Raji (cell line): ENCODE results near the gene CD47.

ENCODE experiments used
- POLR2A ChIP-seq: IDR thresholded peaks from 2 replicates; pipeline ENCODE4 v1.6.1; 2011; ENCODE audit warnings: low read depth, low read length, control low read depth; ENCODE audit not compliant: insufficient read depth

CD47 gene

GRCh38 chr3:108089579-108089978 is 1.3 kb downstream of the CD47 start:
- no peak for TF ChIP-seq POLR2A

- no peak for TF ChIP-seq POLR2A
Measured at GRCh38 chr3:108088697-108089096, 2.1 kb downstream of the CD47 start.

DNA sequence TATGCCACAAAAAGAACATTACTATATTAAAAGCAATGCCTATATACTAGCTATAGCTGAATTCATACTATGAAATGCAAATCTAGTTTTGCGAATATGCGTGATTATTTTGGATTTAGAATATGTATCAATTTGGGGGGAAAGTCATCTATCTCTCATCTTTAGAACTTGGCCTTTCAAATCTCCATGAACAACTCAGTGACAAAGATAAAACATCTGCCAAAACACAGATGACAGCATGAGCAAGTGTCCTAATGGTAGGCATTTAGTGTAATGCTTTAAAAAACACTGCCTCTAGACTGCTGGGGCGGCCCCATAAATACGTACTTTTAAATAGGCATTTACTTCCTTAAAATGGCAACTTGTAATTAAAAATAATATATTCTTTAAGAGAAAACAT is 2.7 kb downstream of the CD47 start:
- no peak for TF ChIP-seq POLR2A

DNA sequence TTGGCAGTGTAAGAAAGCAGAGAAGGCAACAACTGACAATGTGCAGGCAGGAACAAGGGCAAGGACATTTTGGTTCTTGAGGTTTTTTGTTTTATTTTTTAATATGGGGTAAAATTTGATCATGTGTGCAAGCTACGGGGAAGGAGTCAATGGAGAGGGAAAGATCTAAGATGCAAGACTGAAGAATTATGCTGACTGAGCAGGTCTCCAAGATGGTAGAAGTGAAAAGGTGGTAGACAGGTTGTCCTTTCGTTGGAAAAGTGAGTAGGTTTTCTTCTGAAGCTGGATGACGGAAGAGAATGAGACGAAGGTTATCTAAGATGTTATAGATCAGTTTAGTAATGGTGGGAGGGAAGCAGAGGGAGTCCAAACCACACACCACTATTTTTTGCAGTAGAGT is 4.2 kb downstream of the CD47 start:
- TF ChIP-seq POLR2A, result no peak

- no peak for TF ChIP-seq POLR2A
Measured at GRCh38 chr3:108085810-108086350, 5.0 kb downstream of the CD47 start.

DNA sequence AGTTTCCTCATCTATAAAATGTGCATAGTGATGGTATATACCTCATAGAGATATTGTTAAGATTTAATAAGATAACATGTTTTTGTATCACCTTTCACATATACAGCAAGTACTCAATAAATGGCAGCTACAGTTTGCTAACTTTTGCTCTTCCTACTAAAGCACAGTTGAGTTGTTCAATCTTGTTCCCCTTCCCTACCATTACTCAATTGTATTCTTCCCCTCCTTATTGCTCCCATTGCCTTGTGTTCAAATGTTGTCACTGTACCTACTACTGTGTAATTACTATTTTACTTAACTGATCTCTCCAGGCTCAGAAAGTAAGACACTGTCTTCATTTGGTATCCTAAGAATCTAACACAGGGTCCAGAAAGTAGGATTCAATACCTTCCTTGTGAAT is 5.5 kb downstream of the CD47 start:
- TF ChIP-seq POLR2A, result no peak

- no peak for TF ChIP-seq POLR2A
Measured at GRCh38 chr3:108079877-108080276, 11.0 kb downstream of the CD47 start.

- no peak for TF ChIP-seq POLR2A
Measured at GRCh38 chr3:108079043-108079442, 11.8 kb downstream of the CD47 start.

DNA sequence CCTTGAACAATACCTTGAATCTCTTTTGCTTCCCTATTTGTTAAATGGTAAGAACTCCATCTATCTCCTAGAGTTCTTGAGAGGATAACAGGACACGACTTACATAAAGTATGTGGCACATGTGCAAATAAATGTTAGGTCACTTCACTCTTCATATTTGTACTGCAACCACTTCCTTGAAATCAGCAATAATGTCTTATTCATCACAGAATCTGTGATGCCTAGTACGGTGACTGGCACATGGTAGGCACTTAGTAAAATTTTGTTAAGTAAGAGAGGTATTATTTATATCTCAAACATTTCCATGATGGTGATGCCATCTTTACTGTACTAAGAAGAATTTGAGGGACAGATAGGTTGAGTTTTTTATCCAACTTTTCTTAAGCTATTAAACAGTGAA is 14.3 kb downstream of the CD47 start:
- no peak for TF ChIP-seq POLR2A

- TF ChIP-seq POLR2A, result no peak
Measured at GRCh38 chr3:108073764-108074431, 16.9 kb downstream of the CD47 start.

DNA sequence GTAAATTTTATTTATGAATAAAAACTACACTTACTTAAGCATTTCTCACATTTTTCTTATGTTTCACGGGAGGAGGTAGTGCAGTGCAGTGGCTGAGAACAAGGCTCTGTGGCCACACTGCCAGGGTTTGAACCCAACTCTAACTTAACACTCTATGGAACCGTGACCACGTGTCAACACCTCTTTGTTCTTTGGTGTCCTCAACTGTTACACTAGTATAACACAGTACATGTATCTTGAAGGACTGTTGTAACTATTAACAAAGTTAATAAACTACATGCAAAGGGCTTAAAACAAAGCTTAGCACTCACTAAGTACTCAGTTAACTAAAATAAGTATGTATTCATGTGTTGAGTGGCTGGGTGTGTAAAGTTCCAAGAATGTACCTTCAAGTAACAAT is 19.5 kb downstream of the CD47 start:
- TF ChIP-seq POLR2A, result no peak

DNA sequence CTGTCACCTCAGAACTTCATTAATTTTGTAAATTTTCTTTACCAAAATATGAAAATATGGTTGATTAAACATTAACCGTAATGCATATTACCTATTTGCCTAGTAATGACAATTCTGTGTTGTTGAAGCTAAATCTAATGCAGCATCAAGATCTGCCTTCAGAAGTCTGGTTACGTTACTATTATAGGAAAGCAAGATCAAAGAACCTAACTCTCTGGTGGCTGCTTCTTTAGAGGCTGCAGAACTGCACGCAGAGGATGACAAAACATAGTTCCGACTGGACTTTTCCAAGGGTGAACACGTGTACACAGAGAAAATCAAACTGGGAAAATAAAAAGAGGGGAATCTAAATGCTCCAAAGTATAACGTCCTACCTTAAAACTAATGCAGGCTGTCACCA is 20.5 kb downstream of the CD47 start:
- TF ChIP-seq POLR2A, result no peak

DNA sequence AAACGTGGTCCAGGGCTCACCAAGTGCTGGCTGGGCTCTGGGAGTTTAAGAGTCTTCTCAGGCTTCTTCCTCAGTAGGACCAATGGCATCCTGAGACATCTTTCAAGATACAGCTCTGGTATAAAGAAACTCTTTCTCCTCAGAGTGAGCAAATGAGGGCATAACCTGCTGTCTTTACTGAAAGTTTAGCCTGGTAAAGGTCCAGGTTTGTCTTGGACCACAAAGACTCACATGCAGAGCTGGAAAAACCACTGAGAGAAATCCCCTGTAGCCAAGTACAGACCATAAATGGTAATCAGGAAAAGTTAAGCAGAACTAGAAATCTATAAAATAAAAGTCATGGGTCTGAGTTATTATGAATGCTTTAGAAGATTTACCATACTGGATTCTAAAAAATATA is 23.1 kb downstream of the CD47 start:
- TF ChIP-seq POLR2A, result no peak

DNA sequence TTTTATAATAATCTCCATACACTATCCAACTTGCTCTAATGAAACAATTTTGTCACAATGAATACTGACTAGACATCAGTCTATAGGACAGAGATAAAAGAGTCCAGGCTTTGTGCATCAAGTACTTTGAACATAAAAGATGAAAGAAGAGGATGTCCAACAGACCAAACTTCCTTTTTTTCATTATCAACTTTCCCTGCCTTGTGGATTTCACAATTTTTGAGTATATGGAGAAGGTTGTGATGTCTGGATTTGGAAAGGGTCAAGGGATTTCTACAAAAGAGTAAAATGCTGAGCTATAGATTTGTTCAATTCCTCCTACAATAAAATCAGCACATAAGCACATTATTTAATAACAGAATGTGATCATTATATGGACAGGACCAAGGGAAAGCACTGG is 25.7 kb downstream of the CD47 start:
- TF ChIP-seq POLR2A, result no peak

DNA sequence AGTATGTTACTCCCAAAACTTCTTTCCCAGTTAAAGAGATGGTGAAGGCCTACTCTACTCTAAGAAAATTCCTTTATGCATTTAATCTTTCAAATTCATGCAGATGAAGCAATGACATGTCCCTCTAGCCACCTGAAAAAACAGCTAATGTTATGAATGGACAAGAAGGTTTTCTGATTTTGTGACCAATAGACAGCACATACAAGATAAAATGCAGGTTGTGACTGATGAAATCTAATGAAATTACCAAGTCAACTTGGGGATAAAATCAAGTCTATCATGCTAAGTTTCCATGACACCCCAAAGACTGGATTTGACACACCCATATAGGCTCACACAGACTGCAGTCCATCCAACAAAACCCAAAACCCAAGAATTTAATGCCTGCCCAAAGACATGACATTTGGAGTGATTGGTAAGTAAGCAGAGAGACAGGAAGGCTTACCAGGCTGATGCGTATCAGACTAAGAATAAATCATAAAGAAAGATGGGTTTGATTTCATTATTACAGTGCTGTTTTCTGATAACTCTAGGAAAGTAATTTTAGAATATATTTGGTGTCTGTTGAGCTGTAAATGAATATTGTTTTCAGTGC is 26.4 kb downstream of the CD47 start:
- no peak for TF ChIP-seq POLR2A

DNA sequence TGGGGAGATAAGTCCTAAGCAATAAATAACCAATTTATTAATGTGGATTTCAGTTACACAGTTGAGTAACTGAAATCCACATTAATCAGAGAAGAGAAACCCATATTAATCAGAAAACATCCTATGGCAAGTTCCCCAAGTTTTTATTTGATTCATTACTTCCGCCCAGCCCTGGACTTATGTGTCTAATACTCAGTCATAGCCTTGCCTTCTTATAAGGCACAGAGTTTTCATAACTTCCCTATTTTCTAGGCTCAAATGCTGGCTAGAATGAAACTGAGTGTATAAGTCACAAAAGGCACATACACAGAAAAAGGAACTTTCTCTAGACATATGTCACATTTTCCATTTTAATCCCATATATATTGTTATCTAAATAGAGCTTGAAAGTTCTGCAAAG is 28.8 kb downstream of the CD47 start:
- no peak for TF ChIP-seq POLR2A

GRCh38 chr3:108060331-108060730 is 30.5 kb downstream of the CD47 start:
- no peak for TF ChIP-seq POLR2A
